ENCODE results near the gene MYO1E.

DNA sequence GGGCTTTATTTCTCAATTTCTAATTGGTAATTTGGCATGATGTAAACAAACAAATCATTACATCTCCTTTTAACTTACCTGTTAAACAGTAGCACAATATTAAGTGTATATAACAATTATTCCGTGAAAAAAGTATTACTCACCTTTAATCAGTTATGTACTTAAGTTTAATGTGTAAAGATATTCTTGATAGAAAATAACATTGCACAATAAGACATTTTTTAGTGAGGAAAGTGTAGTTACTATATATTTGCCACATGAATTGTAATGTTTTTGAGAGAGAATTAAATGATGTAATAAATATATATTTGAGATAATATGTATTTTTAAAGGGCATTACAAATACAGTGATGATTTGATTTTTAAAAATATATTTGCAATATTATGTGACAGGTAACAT lies 278.6 kb downstream of the MYO1E start:
- TF ChIP-seq RELA (CRISPR knock-in tag; IDR thresholded peaks at IDR 0.05; ENCODE audit: borderline replicate concordance), result no peak
- no peak for TF ChIP-seq PRRX2 (CRISPR knock-in tag; IDR thresholded peaks at IDR 0.05)
- TF ChIP-seq FOXJ3 (CRISPR knock-in tag; IDR thresholded peaks at IDR 0.05; ENCODE audit: borderline replicate concordance), result no peak
- TF ChIP-seq, protein P1, sequence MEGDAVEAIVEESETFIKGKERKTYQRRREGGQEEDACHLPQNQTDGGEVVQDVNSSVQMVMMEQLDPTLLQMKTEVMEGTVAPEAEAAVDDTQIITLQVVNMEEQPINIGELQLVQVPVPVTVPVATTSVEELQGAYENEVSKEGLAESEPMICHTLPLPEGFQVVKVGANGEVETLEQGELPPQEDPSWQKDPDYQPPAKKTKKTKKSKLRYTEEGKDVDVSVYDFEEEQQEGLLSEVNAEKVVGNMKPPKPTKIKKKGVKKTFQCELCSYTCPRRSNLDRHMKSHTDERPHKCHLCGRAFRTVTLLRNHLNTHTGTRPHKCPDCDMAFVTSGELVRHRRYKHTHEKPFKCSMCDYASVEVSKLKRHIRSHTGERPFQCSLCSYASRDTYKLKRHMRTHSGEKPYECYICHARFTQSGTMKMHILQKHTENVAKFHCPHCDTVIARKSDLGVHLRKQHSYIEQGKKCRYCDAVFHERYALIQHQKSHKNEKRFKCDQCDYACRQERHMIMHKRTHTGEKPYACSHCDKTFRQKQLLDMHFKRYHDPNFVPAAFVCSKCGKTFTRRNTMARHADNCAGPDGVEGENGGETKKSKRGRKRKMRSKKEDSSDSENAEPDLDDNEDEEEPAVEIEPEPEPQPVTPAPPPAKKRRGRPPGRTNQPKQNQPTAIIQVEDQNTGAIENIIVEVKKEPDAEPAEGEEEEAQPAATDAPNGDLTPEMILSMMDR (IDR thresholded peaks at IDR 0.05), result no peak
- TF ChIP-seq ZNF263 (CRISPR knock-in tag; IDR thresholded peaks at IDR 0.05; ENCODE audit: low read depth), result no peak
- TF ChIP-seq, protein P2, sequence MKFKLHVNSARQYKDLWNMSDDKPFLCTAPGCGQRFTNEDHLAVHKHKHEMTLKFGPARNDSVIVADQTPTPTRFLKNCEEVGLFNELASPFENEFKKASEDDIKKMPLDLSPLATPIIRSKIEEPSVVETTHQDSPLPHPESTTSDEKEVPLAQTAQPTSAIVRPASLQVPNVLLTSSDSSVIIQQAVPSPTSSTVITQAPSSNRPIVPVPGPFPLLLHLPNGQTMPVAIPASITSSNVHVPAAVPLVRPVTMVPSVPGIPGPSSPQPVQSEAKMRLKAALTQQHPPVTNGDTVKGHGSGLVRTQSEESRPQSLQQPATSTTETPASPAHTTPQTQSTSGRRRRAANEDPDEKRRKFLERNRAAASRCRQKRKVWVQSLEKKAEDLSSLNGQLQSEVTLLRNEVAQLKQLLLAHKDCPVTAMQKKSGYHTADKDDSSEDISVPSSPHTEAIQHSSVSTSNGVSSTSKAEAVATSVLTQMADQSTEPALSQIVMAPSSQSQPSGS (CRISPR knock-in tag; IDR thresholded peaks at IDR 0.05; ENCODE audit: borderline replicate concordance, low read depth), result no peak
- TF ChIP-seq JUN (CRISPR knock-in tag; IDR thresholded peaks at IDR 0.05), result no peak
- TF ChIP-seq, protein P3, sequence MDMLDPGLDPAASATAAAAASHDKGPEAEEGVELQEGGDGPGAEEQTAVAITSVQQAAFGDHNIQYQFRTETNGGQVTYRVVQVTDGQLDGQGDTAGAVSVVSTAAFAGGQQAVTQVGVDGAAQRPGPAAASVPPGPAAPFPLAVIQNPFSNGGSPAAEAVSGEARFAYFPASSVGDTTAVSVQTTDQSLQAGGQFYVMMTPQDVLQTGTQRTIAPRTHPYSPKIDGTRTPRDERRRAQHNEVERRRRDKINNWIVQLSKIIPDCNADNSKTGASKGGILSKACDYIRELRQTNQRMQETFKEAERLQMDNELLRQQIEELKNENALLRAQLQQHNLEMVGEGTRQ (CRISPR knock-in tag; IDR thresholded peaks at IDR 0.05), result no peak
- TF ChIP-seq NR3C1 (CRISPR knock-in tag; conservative IDR thresholded peaks at IDR 0.05; ENCODE audit: low read depth), result no peak
- TF ChIP-seq ETV6 (CRISPR knock-in tag; IDR thresholded peaks at IDR 0.05), result no peak
- no peak for TF ChIP-seq TCF7 (CRISPR knock-in tag; IDR thresholded peaks at IDR 0.05; ENCODE audit: low read depth)
- no peak for TF ChIP-seq SMAD3 (CRISPR knock-in tag; IDR thresholded peaks at IDR 0.05; ENCODE audit: borderline replicate concordance)
- TF ChIP-seq, protein P4, sequence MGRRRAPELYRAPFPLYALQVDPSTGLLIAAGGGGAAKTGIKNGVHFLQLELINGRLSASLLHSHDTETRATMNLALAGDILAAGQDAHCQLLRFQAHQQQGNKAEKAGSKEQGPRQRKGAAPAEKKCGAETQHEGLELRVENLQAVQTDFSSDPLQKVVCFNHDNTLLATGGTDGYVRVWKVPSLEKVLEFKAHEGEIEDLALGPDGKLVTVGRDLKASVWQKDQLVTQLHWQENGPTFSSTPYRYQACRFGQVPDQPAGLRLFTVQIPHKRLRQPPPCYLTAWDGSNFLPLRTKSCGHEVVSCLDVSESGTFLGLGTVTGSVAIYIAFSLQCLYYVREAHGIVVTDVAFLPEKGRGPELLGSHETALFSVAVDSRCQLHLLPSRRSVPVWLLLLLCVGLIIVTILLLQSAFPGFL (CRISPR knock-in tag; IDR thresholded peaks at IDR 0.05; ENCODE audit: borderline replicate concordance), result no peak
